SH-SY5Y (cell line): ENCODE measurements around the gene COLEC12.

ENCODE experiments used
- GATA2 ChIP-seq: IDR thresholded peaks from 2 replicates; pipeline ENCODE4 v1.6.1; 2011; ENCODE audit warnings: mild to moderate bottlenecking, low read depth, low read length
- GATA3 ChIP-seq: IDR thresholded peaks from 2 replicates; pipeline ENCODE4 v1.6.1; 2011; ENCODE audit warnings: low read depth, mild to moderate bottlenecking, low read length, moderate library complexity

- TF ChIP-seq GATA2, result no peak
- no peak for TF ChIP-seq GATA3
Observed at GRCh38 chr18:336713-337112, 163.8 kb downstream of the COLEC12 start.
